Measurements from ENCODE around the gene PTPN14. TPM values are rescaled to one million over a fixed set of nuclear protein-coding genes. Genes with fewer than 3 reads are reported as not detected.

The PTPN14 gene
- 98.6 and 115 TPM in 2 replicates for total RNA-seq

GRCh38 chr1:214551436-214552173 is at the start of gene PTPN14:
PTPN14 (minus strand) TSS chr1:214551602; CDS start chr1:214464803, 86,799 bp downstream.

Other genes starting within 250 kb of the PTPN14 start
- 6.3 and 6.8 TPM in 2 replicates for gene CENPF, start 51.6 kb upstream of the PTPN14 start, total RNA-seq

All from hair follicle dermal papilla cell (primary cell).